Fibroblast of skin of scalp (primary cell): ENCODE measurements around the gene SAP30.

Source experiments
- DNase-seq: peaks from one replicate; pipeline ENCODE4 v3.0.0-alpha.2; 2013

Gene SAP30

DNA sequence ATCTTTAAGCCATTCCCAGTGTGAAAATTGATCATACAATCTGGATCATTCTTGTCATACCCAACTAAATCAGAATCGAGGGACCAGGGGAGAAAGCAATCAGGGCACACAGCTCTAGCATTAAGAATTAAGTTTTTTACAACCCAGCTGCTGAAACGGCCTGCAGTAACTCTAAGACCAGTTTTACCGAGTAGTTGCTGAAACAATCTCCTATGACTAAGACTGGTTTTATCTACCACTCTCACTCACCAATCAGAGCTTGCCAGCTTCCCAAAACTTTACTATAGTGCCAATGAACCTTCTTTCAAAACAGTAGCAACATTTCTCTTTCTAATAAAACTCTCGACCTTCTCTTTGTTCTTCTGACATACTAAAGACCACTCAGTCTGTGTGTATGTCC, 2.8 kb upstream of the SAP30 start:
- DNase-seq: peak; percentile 7

GRCh38 chr4:173370130-173370476, 651 bp upstream of the SAP30 start:
- no peak for DNase-seq

DNA sequence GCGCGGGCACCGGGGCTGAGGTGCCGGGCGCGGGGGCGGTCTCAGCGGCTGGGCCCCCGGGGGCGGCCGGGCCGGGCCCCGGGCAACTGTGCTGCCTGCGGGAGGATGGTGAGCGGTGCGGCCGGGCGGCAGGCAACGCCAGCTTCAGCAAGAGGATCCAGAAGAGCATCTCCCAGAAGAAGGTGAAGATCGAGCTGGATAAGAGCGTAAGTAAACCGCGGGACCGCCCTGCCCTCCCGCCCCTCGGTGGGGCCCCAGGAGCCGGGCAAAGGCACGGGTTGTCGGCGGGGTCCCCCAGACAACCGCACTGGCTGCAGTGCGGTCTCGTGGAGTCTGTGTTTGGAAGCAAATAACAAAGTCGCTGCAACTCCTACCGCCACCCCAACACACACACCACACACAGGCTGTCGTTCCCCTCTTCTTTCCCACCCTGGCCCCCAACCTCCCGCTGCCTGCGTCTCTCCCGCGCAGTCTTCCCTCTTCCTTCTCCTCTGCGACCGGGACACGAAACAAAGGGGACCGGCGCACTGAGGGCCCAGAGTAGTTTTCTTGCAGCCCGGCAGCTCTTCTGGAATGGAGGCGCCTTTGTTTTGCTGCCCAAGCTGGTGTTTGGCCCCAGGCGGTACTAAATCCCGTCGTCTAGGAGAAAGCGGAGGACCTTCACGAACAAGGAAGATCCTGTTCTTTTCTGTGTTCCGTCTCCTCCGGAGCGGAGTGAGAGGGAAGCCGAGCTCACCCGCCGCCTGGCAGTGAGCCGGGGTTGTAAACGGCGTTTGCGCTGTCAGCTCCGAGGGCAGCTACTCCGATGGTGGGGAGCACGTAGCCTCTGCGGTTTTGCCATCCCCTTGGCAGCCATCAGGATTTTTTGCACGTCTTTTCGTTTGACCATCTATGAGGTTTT, 788 bp downstream of the SAP30 start:
- DNase-seq: peak; percentile 75

DNA sequence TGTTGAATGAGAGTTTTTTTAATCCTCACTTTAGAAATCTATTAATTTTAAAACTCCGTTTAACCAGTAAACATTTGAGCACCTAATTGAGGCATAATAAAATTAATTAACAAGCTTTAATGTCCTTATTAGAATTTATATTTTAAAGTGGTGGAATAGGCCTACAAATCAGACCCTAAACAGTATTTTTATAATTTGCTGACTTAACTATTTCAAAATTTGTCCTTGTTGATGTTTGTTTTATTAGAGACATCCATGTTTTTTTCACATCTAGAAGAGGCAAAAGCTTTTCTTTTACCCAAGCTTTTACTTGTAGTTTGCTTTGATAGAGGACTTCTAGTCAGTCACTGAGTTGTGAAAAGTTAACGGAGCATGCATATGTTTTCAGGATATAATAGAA, 3.8 kb downstream of the SAP30 start:
- DNase-seq: no peak

DNA sequence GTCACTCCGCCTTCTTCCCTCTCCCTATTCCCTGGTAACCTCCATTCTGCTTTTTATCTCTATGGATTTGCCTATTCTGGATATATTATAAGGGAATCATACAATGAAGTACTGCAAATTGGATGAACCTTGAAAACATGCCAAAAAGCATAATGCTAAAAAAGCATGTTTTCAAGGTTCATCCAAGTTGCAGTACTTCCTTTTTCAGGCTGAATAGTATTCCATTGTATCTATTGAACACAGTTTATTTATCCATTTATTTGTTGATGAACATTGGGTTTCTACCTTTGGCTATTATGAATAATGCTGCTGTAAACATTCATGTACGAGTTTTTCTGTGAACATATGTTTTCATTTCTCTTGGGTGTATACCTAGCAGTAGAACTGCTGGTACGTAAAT, 9.2 kb downstream of the SAP30 start:
- DNase-seq: no peak

DNA sequence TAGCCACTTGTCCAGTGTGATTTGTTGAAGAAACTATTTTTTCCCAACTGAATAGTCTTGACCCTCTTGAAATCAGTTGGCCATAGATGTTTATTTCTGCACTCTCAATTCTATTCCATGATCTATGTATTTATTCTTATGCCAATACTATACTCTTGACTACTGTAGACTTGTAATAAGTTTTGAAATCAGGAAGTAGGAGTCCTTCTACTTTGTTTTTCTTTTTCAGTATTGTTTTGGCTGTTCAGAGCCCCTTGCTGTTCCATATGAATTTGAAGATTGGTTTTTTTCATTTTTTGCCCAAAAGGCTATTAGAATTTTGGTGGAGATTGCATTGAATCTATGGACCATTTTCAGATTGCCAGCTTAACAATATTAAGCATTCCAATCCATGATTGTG, 10.2 kb downstream of the SAP30 start:
- no peak for DNase-seq

GRCh38 chr4:173381610-173382009, 10.9 kb downstream of the SAP30 start:
- no peak for DNase-seq

DNA sequence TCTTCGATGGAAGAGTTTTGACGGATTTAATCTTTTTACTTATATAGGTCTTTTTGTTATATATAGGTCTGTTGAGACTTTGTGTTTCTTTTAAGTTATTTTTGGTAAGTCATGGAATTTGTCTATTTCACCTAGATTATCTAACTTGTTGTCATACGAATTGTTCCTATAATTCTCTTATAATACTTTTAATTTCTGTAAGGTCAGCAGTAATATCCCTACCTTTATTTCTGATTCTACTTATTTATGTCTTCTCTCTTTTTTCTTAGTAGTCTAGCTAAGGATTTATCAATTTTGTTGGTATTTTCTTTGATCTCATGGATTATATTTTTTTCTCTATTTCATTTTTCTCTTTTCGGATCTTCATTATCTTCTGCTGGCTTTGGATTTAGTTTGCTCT, 11.6 kb downstream of the SAP30 start:
- no peak for DNase-seq

- DNase-seq: no peak
Measured at GRCh38 chr4:173386751-173387150, 16.0 kb downstream of the SAP30 start.

GRCh38 chr4:173391701-173392100, 20.9 kb downstream of the SAP30 start:
- no peak for DNase-seq

DNA sequence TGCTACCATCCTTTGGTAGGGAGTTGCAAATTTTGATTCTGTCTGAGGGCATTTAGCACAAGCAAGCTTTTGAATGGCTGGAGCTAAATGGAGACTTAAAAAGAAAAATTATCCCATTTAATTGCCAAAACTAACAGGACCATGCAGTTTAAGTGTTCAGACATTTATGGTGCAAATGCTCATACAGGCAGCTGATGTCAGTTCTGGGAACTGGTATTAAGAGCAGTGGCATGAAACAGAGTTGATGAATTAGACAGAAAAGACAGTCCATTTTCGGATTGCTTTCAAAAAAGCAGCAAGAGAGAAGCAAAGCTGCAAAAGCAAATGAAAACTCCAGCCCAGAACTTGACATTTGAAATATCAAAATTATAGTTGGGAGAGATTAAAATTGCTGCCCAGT, 26.9 kb downstream of the SAP30 start:
- no peak for DNase-seq

DNA sequence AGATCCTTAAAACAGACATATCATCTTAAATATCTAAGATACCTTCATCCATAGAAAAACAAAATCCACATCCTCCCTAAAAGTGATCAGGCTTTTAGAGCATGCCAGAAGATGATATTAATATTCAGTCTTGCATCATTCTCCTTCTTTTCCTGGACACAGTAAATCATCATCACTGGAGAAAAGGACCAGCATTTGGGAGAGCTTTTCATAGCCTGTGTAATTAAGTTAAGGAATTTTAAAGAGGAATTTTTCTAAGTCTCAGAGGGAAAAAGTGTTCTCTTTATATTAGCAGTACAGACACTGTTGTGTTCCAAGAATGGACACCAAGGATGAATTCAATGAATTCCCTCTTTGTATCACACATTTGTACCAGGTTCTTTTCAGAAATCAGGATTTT, 27.5 kb downstream of the SAP30 start:
- DNase-seq: peak; percentile 76

GRCh38 chr4:173398779-173399415, 28.1 kb downstream of the SAP30 start, which contains the start of gene SCRG1:
TSS of gene SCRG1 (minus strand) at chr4:173399116. CDS start at chr4:173391414, 7,702 bp downstream.
- DNase-seq: peak; percentile 79

DNA sequence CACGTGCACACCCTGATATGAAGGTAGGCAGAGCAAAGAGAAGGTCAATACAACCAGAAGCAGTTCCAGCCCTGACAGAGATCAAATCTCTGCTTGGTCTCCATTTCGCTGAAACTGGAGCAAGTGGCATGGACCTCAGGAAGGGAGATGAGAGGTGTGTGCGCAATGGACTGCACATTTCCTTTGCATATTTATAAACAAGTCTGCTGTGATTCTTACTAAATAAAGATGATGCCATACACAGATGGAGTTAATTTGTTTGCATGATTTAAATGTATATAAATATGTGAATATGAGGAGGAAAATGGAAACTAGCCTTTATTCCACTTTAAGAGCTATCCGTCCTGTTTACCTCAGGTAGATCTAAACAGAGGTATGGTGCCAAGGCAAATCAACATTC, 30.3 kb downstream of the SAP30 start:
- DNase-seq: no peak

GRCh38 chr4:173403051-173403450, 32.3 kb downstream of the SAP30 start:
- peak; percentile 82 for DNase-seq

- DNase-seq: no peak
Measured at GRCh38 chr4:173404296-173404865, 33.6 kb downstream of the SAP30 start.

DNA sequence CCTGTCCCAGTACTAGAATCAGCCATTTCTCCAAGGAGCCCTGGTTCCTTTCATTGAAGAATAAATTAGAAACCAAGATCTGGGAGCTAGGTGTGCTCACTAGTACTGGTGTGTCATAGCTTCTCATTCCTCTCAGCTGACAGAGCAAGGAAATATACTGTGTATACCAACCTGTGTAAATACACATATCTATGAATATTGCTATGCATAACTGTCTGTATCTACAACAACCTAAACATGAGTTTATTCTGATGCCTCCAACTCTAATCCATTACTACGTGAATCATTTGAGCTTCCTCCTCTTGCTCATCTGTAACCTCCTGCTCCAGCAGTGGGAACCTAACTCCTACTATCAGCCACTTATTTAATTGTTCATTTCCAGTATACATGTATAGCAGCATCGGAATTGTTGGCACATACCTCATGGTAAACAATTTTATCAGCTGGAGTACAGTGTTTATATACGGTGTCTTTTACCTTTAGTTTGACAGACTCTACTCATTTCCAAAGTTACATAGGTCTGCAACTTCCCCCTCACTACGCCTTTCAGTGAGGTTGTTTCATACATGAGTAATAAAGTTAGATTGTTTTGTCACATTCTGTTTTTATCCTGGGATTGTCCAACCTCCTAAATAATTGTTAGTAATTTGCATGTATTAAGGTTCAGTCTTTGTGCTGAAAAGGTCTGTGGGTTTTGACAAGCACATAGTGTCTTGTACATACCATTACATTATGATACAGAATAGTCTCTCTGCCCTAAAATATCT, 35.3 kb downstream of the SAP30 start:
- no peak for DNase-seq

DNA sequence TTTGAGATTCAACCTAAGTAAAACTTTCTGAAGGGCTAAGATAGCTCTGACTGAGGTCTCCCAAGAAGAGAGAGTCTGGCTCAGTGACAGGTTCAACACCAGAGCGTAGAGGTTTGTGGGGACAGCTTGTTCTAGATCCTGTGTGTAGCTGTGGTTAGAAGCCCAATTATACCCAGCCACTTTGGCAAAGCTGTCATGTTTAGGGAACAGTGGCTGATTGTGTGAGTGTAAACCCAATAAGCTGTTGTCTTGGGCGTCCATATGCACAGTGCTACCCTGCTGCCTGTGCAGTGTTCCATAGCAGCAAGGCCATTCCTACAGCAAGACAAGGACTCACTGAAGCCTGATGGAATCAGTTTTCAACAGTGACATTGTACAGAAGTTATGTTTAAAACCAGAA, 39.3 kb downstream of the SAP30 start:
- no peak for DNase-seq

DNA sequence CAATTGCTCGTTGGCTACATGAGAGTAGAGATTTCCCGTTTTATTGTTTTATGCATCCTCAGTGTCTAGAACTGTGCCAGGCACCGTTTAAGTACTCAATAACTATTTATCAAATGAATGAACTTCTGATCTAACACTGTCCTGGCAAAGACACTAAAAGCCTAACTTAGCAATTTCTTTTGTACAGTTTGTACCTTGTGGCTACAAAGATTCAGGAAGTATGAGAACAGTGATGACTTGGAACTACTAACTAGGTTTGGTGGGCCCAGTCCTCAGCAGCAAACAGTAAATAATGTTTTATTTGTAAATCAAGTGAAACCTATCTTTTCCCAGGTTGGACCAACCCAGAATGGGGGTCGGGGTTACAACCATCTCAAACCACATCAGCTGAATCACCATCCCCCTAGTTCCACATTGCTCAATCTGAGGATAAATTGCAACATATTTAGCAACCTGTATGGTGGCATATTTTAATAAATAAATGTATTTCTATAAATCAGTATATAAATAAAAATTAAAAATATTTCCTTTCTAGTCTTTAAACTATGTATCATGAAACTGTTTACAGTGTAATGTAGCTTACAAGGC, 40.4 kb downstream of the SAP30 start:
- DNase-seq: no peak

- peak; percentile 59 for DNase-seq
Measured at GRCh38 chr4:173413036-173413435, 42.3 kb downstream of the SAP30 start.

- no peak for DNase-seq
Measured at GRCh38 chr4:173414456-173414855, 43.7 kb downstream of the SAP30 start.

- DNase-seq: no peak
Measured at GRCh38 chr4:173415092-173415491, 44.3 kb downstream of the SAP30 start.
